ENCODE results near the gene ZNF503. TPM values are rescaled to one million over a fixed set of nuclear protein-coding genes. Genes with fewer than 3 reads are reported as not detected.

The ZNF503 gene
- total and polyA plus RNA-seq, 7 donors = 1.1 to 5.7 (median 2.3) TPM

- no peaks in the 10 kb centered on the region for H3K4me1 ChIP-seq
- no peaks in the 10 kb centered on the region for H3K36me3 ChIP-seq (ENCODE audit: insufficient read depth in 1 of 2, low read depth in 1 of 2)
- H3K4me3 ChIP-seq = no peak overlapping the region
- no peak overlapping the region for H3K27ac ChIP-seq
- intact Hi-C loops (cut with DNase I) = no loop called here
- H3K27me3 ChIP-seq (ENCODE audit: insufficient read depth in 3 of 3, low read length in 2 of 3) = peaks cover 0 to 9% (median 2%) of the 10 kb centered on the region in 3 donors
- no peaks in the 10 kb centered on the region for H3K9me3 ChIP-seq
- DNase-seq (no peak), ATAC-seq (no peak)
- no peak for TF ChIP-seq CTCF (IDR thresholded peaks at IDR 0.05)
- WGBS, 3 donors = 93 to 100% (median 95%) methylated on average over 1 of the region's 1 CpG
Measured at GRCh38 chr10:75426880-75427279, 25.3 kb upstream of the ZNF503 start.

- Histone ChIP-seq H3K9me3 (no peaks in the 10 kb centered on the region), H3K4me3 (no peak overlapping the region), H3K27ac (no peak overlapping the region), H3K4me1 (no peaks in the 10 kb centered on the region), H3K36me3 (ENCODE audit: insufficient read depth in 1 of 2, low read depth in 1 of 2) (no peaks in the 10 kb centered on the region), H3K27me3 (ENCODE audit: insufficient read depth in 3 of 3, low read length in 2 of 3) (peaks cover 0 to 5% (median 0%) of the 10 kb centered on the region in 3 donors)
- 50 to 68% (median 55%) methylated on average over 6 of the region's 6 CpGs for WGBS, 3 donors
- intact Hi-C loops (cut with DNase I) = no loop called here
- ATAC-seq = no peak
- TF ChIP-seq CTCF (IDR thresholded peaks at IDR 0.05) = no peak
- no peak for DNase-seq
Measured at GRCh38 chr10:75425291-75426079, 23.9 kb upstream of the ZNF503 start.

GRCh38 chr10:75424571-75424970 is 23.0 kb upstream of the ZNF503 start:
- TF ChIP-seq CTCF (IDR thresholded peaks at IDR 0.05) = no peak
- Histone ChIP-seq H3K27me3 (ENCODE audit: insufficient read depth in 3 of 3, low read length in 2 of 3) (peaks cover 0 to 5% (median 0%) of the 10 kb centered on the region in 3 donors), H3K9me3 (no peaks in the 10 kb centered on the region), H3K27ac (no peak overlapping the region), H3K4me1 (no peaks in the 10 kb centered on the region), H3K4me3 (no peak overlapping the region), H3K36me3 (ENCODE audit: insufficient read depth in 1 of 2, low read depth in 1 of 2) (no peaks in the 10 kb centered on the region)
- DNase-seq (no peak), ATAC-seq (no peak)
- WGBS, 3 donors = 73 to 86% (median 79%) methylated on average over 2 of the region's 2 CpGs
- intact Hi-C loops (cut with DNase I) = no loop called here

GRCh38 chr10:75422913-75423312 is 21.3 kb upstream of the ZNF503 start:
- no peaks in the 10 kb centered on the region for H3K36me3 ChIP-seq (ENCODE audit: insufficient read depth in 1 of 2, low read depth in 1 of 2)
- no peaks in the 10 kb centered on the region for H3K4me1 ChIP-seq
- DNase-seq (no peak), ATAC-seq (no peak)
- no peak for TF ChIP-seq CTCF (IDR thresholded peaks at IDR 0.05)
- no peaks in the 10 kb centered on the region for H3K9me3 ChIP-seq
- WGBS, 3 donors = 95 to 99% (median 97%) methylated on average over 6 of the region's 6 CpGs
- intact Hi-C loops (cut with DNase I) = no loop called here
- peaks cover 0 to 5% (median under 1%) of the 10 kb centered on the region in 3 donors for H3K27me3 ChIP-seq (ENCODE audit: insufficient read depth in 3 of 3, low read length in 2 of 3)
- no peak overlapping the region for H3K27ac ChIP-seq
- H3K4me3 ChIP-seq = no peak overlapping the region

Measured in psoas muscle (tissue), 8 donors.